Glutamatergic neuron (in vitro differentiated cells): ENCODE data around the gene ABCA13. TPM values are rescaled to one million over a fixed set of nuclear protein-coding genes. Genes with fewer than 3 reads are reported as not detected.

Source experiments
- DNase-seq: peaks from one replicate; pipeline ENCODE4 v3.0.0; 2022
- H3K27ac Mint-ChIP-seq: one replicate; pipeline ENCODE4 v1.8.0; 2020; ENCODE audit warnings: mild to moderate bottlenecking, mixed read lengths, inconsistent platforms; ENCODE audit not compliant: unreplicated experiment
- H3K27me3 Mint-ChIP-seq: one replicate; pipeline ENCODE4 v1.8.0; 2020; ENCODE audit warnings: mild to moderate bottlenecking, moderate library complexity, mixed read lengths, inconsistent platforms; ENCODE audit not compliant: unreplicated experiment
- H3K36me3 Mint-ChIP-seq: one replicate; pipeline ENCODE4 v1.8.0; 2020; ENCODE audit warnings: mild to moderate bottlenecking, mixed read lengths, inconsistent platforms; ENCODE audit not compliant: unreplicated experiment
- H3K4me1 Mint-ChIP-seq: one replicate; pipeline ENCODE4 v1.8.0; 2020; ENCODE audit warnings: mild to moderate bottlenecking, low read depth, mixed read lengths, inconsistent platforms; ENCODE audit not compliant: unreplicated experiment
- H3K4me3 Mint-ChIP-seq: one replicate; pipeline ENCODE4 v1.8.0; 2020; ENCODE audit warnings: mild to moderate bottlenecking, mixed read lengths, inconsistent platforms; ENCODE audit not compliant: unreplicated experiment
- H3K9me3 Mint-ChIP-seq: one replicate; pipeline ENCODE4 v1.8.0; 2020; ENCODE audit warnings: mild to moderate bottlenecking, moderate library complexity, mixed read lengths, inconsistent platforms; ENCODE audit not compliant: unreplicated experiment
- CTCF ChIP-seq: fragments of 200-600 bp; sonication (generic); IDR thresholded peaks from one replicate; pipeline ENCODE4 v1.5.0; 2021; ENCODE audit not compliant: partially characterized antibody, unreplicated experiment
- total RNA-seq: library from RNA; stranded (reverse); fragmentation: NEBNext Ultra II Directional; extraction: Animal tissue kit (Norgen Biotek cat#: 25700); gene quantifications from one replicate; pipeline ENCODE4 v1.2.1, GENCODE V29; 2021; ENCODE audit not compliant: unreplicated experiment

The ABCA13 gene
- total RNA-seq, 1 donor from 2014 or later = 0.61 TPM

GRCh38 chr7:48429117-48429516, 257.9 kb downstream of the ABCA13 start:
- no peaks in the 10 kb centered on the region for H3K27me3 Mint-ChIP-seq
- TF ChIP-seq CTCF = no peak
- H3K9me3 Mint-ChIP-seq = no peaks in the 10 kb centered on the region
- no peak overlapping the region for H3K27ac Mint-ChIP-seq
- H3K4me1 Mint-ChIP-seq = peaks cover 3% of the 10 kb centered on the region
- no peak for DNase-seq
- no peak overlapping the region for H3K4me3 Mint-ChIP-seq
- H3K36me3 Mint-ChIP-seq = no peaks in the 10 kb centered on the region

- H3K27ac Mint-ChIP-seq = no peak overlapping the region
- H3K4me3 Mint-ChIP-seq = no peak overlapping the region
Observed at GRCh38 chr7:48438206-48438605, 266.9 kb downstream of the ABCA13 start.

GRCh38 chr7:48441848-48442492, 270.7 kb downstream of the ABCA13 start:
- TF ChIP-seq CTCF = no peak
- H3K27ac Mint-ChIP-seq = no peak overlapping the region
- H3K27me3 Mint-ChIP-seq = no peaks in the 10 kb centered on the region
- H3K9me3 Mint-ChIP-seq = no peaks in the 10 kb centered on the region
- no peaks in the 10 kb centered on the region for H3K36me3 Mint-ChIP-seq
- H3K4me1 Mint-ChIP-seq = no peaks in the 10 kb centered on the region
- no peak overlapping the region for H3K4me3 Mint-ChIP-seq
- no peak for DNase-seq

More at GRCh38 chr7:48438206-48438605, 266.9 kb downstream of the ABCA13 start:
- no peaks in the 10 kb centered on the region for H3K4me1 Mint-ChIP-seq
- TF ChIP-seq CTCF = no peak
- H3K27me3 Mint-ChIP-seq = no peaks in the 10 kb centered on the region
- H3K9me3 Mint-ChIP-seq = no peaks in the 10 kb centered on the region
- no peak for DNase-seq
- H3K36me3 Mint-ChIP-seq = no peaks in the 10 kb centered on the region

- Mint-ChIP-seq H3K27me3 (no peaks in the 10 kb centered on the region), H3K4me1 (no peaks in the 10 kb centered on the region), H3K4me3 (no peak overlapping the region), H3K27ac (no peak overlapping the region), H3K36me3 (no peaks in the 10 kb centered on the region), H3K9me3 (no peaks in the 10 kb centered on the region)
- TF ChIP-seq CTCF = no peak
- DNase-seq = no peak
Observed at GRCh38 chr7:48443051-48443450, 271.8 kb downstream of the ABCA13 start.

- no peaks in the 10 kb centered on the region for H3K27me3 Mint-ChIP-seq
- H3K4me3 Mint-ChIP-seq = no peak overlapping the region
Observed at GRCh38 chr7:48446721-48447120, 275.5 kb downstream of the ABCA13 start.

More at GRCh38 chr7:48446721-48447120, 275.5 kb downstream of the ABCA13 start:
- no peaks in the 10 kb centered on the region for H3K4me1 Mint-ChIP-seq
- no peaks in the 10 kb centered on the region for H3K9me3 Mint-ChIP-seq
- no peak for DNase-seq
- no peaks in the 10 kb centered on the region for H3K36me3 Mint-ChIP-seq
- no peak overlapping the region for H3K27ac Mint-ChIP-seq
- TF ChIP-seq CTCF = no peak
